Renal pelvis (tissue), 4 donors: ENCODE measurements around the gene RDH16. TPM values are rescaled to one million over a fixed set of nuclear protein-coding genes. Genes with fewer than 3 reads are reported as not detected.
"Not testable (repeated sequence)": the region's sequence is repeated elsewhere in the genome, so short reads cannot be mapped to it uniquely, and the experiment has no call there.

ENCODE experiments used
- DNase-seq: peaks from one replicate; pipeline ENCODE4 v3.0.0-alpha.2; 2013
- polyA plus RNA-seq, 3 donors: library from polyadenylated mRNA; unstranded; fragments of 120-200 nt; gene quantifications; one replicate each; pipeline ENCODE4 v1.2.1, GENCODE V29; 2013; ENCODE audit not compliant: insufficient read length in 3 of 3

RDH16 gene
- polyA plus RNA-seq, 3 donors, result 0.50 to 1.4 (median 1.0) TPM

- DNase-seq, result no peak
Measured at GRCh38 chr12:56989861-56990610, 32.6 kb upstream of the RDH16 start.

GRCh38 chr12:56988207-56988739 is 30.9 kb upstream of the RDH16 start:
- no peak for DNase-seq

- DNase-seq, result peak; percentile 71
Measured at GRCh38 chr12:56987551-56988053, 30.2 kb upstream of the RDH16 start.

- no peak for DNase-seq
Measured at GRCh38 chr12:56987011-56987410, 29.6 kb upstream of the RDH16 start.

GRCh38 chr12:56985714-56986113 is 28.3 kb upstream of the RDH16 start:
- DNase-seq, result not testable (repeated sequence)

GRCh38 chr12:56983386-56983785 is 26.0 kb upstream of the RDH16 start:
- no peak for DNase-seq

GRCh38 chr12:56982578-56983236 is 25.3 kb upstream of the RDH16 start:
- not testable (repeated sequence) for DNase-seq

GRCh38 chr12:56980941-56981530 is 23.6 kb upstream of the RDH16 start:
- DNase-seq, result no peak

- no peak for DNase-seq
Measured at GRCh38 chr12:56980268-56980667, 22.9 kb upstream of the RDH16 start.

GRCh38 chr12:56979628-56980027 is 22.2 kb upstream of the RDH16 start:
- DNase-seq, result no peak

- DNase-seq, result no peak
Measured at GRCh38 chr12:56978397-56979138, 21.2 kb upstream of the RDH16 start.

- DNase-seq, result not testable (repeated sequence)
Measured at GRCh38 chr12:56977361-56977760, 20.0 kb upstream of the RDH16 start.

- not testable (repeated sequence) for DNase-seq
Measured at GRCh38 chr12:56974224-56974623, 16.8 kb upstream of the RDH16 start.

GRCh38 chr12:56968910-56969309 is 11.5 kb upstream of the RDH16 start:
- not testable (repeated sequence) for DNase-seq

GRCh38 chr12:56965997-56966642 is 8.7 kb upstream of the RDH16 start:
- not testable (repeated sequence) for DNase-seq

GRCh38 chr12:56965124-56965523 is 7.7 kb upstream of the RDH16 start:
- DNase-seq, result not testable (repeated sequence)

GRCh38 chr12:56963557-56963956 is 6.1 kb upstream of the RDH16 start:
- DNase-seq, result not testable (repeated sequence)

- not testable (repeated sequence) for DNase-seq
Measured at GRCh38 chr12:56962247-56962646, 4.8 kb upstream of the RDH16 start.

GRCh38 chr12:56958422-56958821 is 1.0 kb upstream of the RDH16 start:
- DNase-seq, result no peak

- DNase-seq, result no peak
Measured at GRCh38 chr12:56955631-56956256, 1.7 kb downstream of the RDH16 start.

GRCh38 chr12:56954958-56955355 is 2.5 kb downstream of the RDH16 start:
- no peak for DNase-seq
